IMR-90 (cell line): ENCODE measurements around the gene OSBPL2. TPM values are rescaled to one million over a fixed set of nuclear protein-coding genes. Genes with fewer than 3 reads are reported as not detected.

Experiments used
- ATAC-seq: fragments of 200-7000 bp; cut with Tn5 transposase; 2 replicates; pipeline ENCODE4 v1.9.1; 2020; ENCODE audit warnings: low read depth, mild to moderate bottlenecking, moderate library complexity
- BruUV-seq: library from RNA; stranded (reverse); fragments of 400-500 nt; replicated peaks from 2 replicates; lab custom pipeline; 2021; lab: Mats Ljungman, UMichigan
- CTCF ChIA-PET: fragments of 300-600 bp; formaldehyde crosslinking; extraction: SDS; loops from one replicate; lab custom pipeline; 2021; ENCODE audit warnings: antibody characterized with exemption; lab: Yijun Ruan, JAX
- POLR2A ChIA-PET: fragments of 300-600 bp; sonication (Branson Sonifier 250); formaldehyde crosslinking; loops from one replicate; lab custom pipeline; 2022; ENCODE audit warnings: antibody characterized with exemption; ENCODE audit not compliant: unreplicated experiment; lab: Charles Lee
- DNase-seq: peaks from one replicate; pipeline ENCODE4 v3.0.0; 2013
- H2AFZ ChIP-seq: replicated peaks from 2 replicates; pipeline ENCODE3; 2013; ENCODE audit warnings: low read length, mild to moderate bottlenecking; ENCODE audit not compliant: poor library complexity
- H2AK5ac ChIP-seq: 2 replicates; pipeline ENCODE4 v1.6.1; 2013; ENCODE audit warnings: low read depth, low read length, inconsistent platforms
- H2AK9ac ChIP-seq: replicated peaks from 2 replicates; pipeline ENCODE3; 2013; ENCODE audit warnings: mild to moderate bottlenecking, low read depth, low read length, moderate library complexity; ENCODE audit not compliant: poor library complexity
- H2BK120ac ChIP-seq: 2 replicates; pipeline ENCODE4 v1.6.1; 2013; ENCODE audit warnings: low read depth, low read length, inconsistent platforms
- H2BK15ac ChIP-seq: 3 replicates; pipeline ENCODE4 v1.6.1; 2013; ENCODE audit warnings: low read depth, low read length, inconsistent platforms
- H2BK20ac ChIP-seq: 2 replicates; pipeline ENCODE4 v1.6.1; 2013; ENCODE audit warnings: low read depth, mild to moderate bottlenecking, inconsistent platforms, low read length, moderate library complexity
- H2BK5ac ChIP-seq: 2 replicates; pipeline ENCODE4 v1.6.1; 2013; ENCODE audit warnings: mild to moderate bottlenecking, low read depth, low read length, inconsistent platforms; ENCODE audit not compliant: poor library complexity, severe bottlenecking
- H3K14ac ChIP-seq: replicated peaks from 2 replicates; pipeline ENCODE4 v1.6.1; 2013; ENCODE audit warnings: low read depth, low read length, inconsistent platforms
- H3K18ac ChIP-seq: 2 replicates; pipeline ENCODE4 v1.6.1; 2013; ENCODE audit warnings: low read depth, low read length, control low read depth
- H3K23ac ChIP-seq: 2 replicates; pipeline ENCODE4 v1.6.1; 2013; ENCODE audit warnings: low read depth, low read length, inconsistent platforms
- H3K27ac ChIP-seq: 2 replicates; pipeline ENCODE4 v1.5.1; 2013; ENCODE audit warnings: mild to moderate bottlenecking, control low read depth, low read length; ENCODE audit not compliant: insufficient read depth
- H3K27me3 ChIP-seq: 2 replicates; pipeline ENCODE4 v1.6.1; 2013; ENCODE audit warnings: low read length; ENCODE audit not compliant: control insufficient read depth, insufficient read depth
- H3K36me3 ChIP-seq: 2 replicates; pipeline ENCODE4 v1.6.1; 2013; ENCODE audit warnings: low read length, mixed read lengths; ENCODE audit not compliant: control insufficient read depth, insufficient read depth
- H3K4ac ChIP-seq: 2 replicates; pipeline ENCODE4 v1.6.1; 2013; ENCODE audit warnings: low read depth, low read length, inconsistent platforms
- H3K4me1 ChIP-seq: 2 replicates; pipeline ENCODE4 v1.6.1; 2013; ENCODE audit warnings: low read length, mixed read lengths; ENCODE audit not compliant: control insufficient read depth, insufficient read depth
- H3K4me2 ChIP-seq: 2 replicates; pipeline ENCODE4 v1.6.1; 2013; ENCODE audit warnings: low read depth, mild to moderate bottlenecking, control low read depth, low read length, moderate library complexity
- H3K4me3 ChIP-seq: 2 replicates; pipeline ENCODE4 v1.5.1; 2013; ENCODE audit warnings: low read depth, mild to moderate bottlenecking, control low read depth, low read length, moderate library complexity; ENCODE audit not compliant: insufficient read depth
- H3K56ac ChIP-seq: 2 replicates; pipeline ENCODE4 v1.6.1; 2013; ENCODE audit warnings: low read length, inconsistent platforms; ENCODE audit not compliant: insufficient read depth; ENCODE audit errors: extremely low read depth
- H3K79me1 ChIP-seq, 2 experiments: 2 replicates each; pipeline ENCODE4 v1.6.1; 2013; ENCODE audit warnings: low read length in 2 of 2, inconsistent platforms in 1 of 2, low read depth in 1 of 2
- H3K9ac ChIP-seq: 2 replicates; pipeline ENCODE4 v1.6.1; 2013; ENCODE audit warnings: low read depth, low read length, control low read depth
- H3K9me1 ChIP-seq: 2 replicates; pipeline ENCODE4 v1.6.1; 2013; ENCODE audit warnings: low read length, inconsistent platforms; ENCODE audit not compliant: insufficient read depth
- H3K9me3 ChIP-seq: 2 replicates; pipeline ENCODE4 v1.6.1; 2013; ENCODE audit warnings: low read length; ENCODE audit not compliant: control insufficient read depth, insufficient read depth
- H4K20me1 ChIP-seq: 2 replicates; pipeline ENCODE4 v1.6.1; 2013; ENCODE audit warnings: low read length, inconsistent platforms; ENCODE audit not compliant: insufficient read depth
- H4K5ac ChIP-seq: 2 replicates; pipeline ENCODE4 v1.6.1; 2013; ENCODE audit warnings: mild to moderate bottlenecking, low read depth, low read length, control low read depth
- H4K8ac ChIP-seq, 2 experiments: 2 replicates each; pipeline ENCODE4 v1.6.1; 2013; ENCODE audit warnings: low read depth in 2 of 2, low read length in 2 of 2, control low read depth in 1 of 2, inconsistent platforms in 1 of 2
- H4K91ac ChIP-seq: 2 replicates; pipeline ENCODE4 v1.6.1; 2013; ENCODE audit warnings: low read depth, low read length, inconsistent platforms; ENCODE audit not compliant: insufficient read depth
- BHLHE40 ChIP-seq: fragments of 150-350 bp; IDR thresholded peaks from 2 replicates; pipeline ENCODE4 v1.6.1; 2016; ENCODE audit warnings: mild to moderate bottlenecking, low read depth, low read length
- CEBPB ChIP-seq: IDR thresholded peaks from 2 replicates; pipeline ENCODE4 v1.6.1; 2012; ENCODE audit warnings: low read depth, low read length, improper control_type of control experiment
- CHD1 ChIP-seq: IDR thresholded peaks from 2 replicates; pipeline ENCODE4 v1.6.1; 2012; ENCODE audit warnings: low read depth, low read length, improper control_type of control experiment
- ELK1 ChIP-seq: fragments of 150-350 bp; IDR thresholded peaks from 2 replicates; pipeline ENCODE4 v1.6.1; 2016; ENCODE audit warnings: low read depth, mild to moderate bottlenecking, low read length, moderate library complexity, borderline replicate concordance
- FOS ChIP-seq: fragments of 150-350 bp; IDR thresholded peaks from 2 replicates; pipeline ENCODE4 v1.6.1; 2016; ENCODE audit warnings: low read depth, low read length
- MAZ ChIP-seq: IDR thresholded peaks from 2 replicates; pipeline ENCODE4 v1.6.1; 2012; ENCODE audit warnings: low read depth, mild to moderate bottlenecking, low read length, improper control_type of control experiment, moderate library complexity, borderline replicate concordance
- NFE2L2 ChIP-seq: fragments of 150-350 bp; IDR thresholded peaks from 2 replicates; pipeline ENCODE4 v1.6.1; 2016; ENCODE audit warnings: low read depth, mild to moderate bottlenecking, low read length
- POLR2A ChIP-seq: IDR thresholded peaks from 2 replicates; pipeline ENCODE4 v1.6.1; 2012; ENCODE audit warnings: mild to moderate bottlenecking, low read depth, low read length
- RAD21 ChIP-seq: IDR thresholded peaks from 2 replicates; pipeline ENCODE4 v1.6.1; 2012; ENCODE audit warnings: low read length, improper control_type of control experiment
- RCOR1 ChIP-seq: IDR thresholded peaks from 2 replicates; pipeline ENCODE4 v1.6.1; 2012; ENCODE audit warnings: mild to moderate bottlenecking, low read length, improper control_type of control experiment; ENCODE audit not compliant: insufficient replicate concordance
- SMC3 ChIP-seq: fragments of 150-350 bp; IDR thresholded peaks from 2 replicates; pipeline ENCODE4 v1.6.1; 2016; ENCODE audit warnings: low read depth, mild to moderate bottlenecking, antibody characterized with exemption, low read length, moderate library complexity
- WGBS, 2 experiments: methylation state at CpG; one replicate each; pipeline versions ENCODE4 v1.1.5 to v1.1.7; 2013; ENCODE audit warnings: missing lambda C conversion rate in 2 of 2; ENCODE audit not compliant: insufficient read length in 1 of 2; ENCODE audit errors: extremely low coverage in 2 of 2; 5-methylcytosine and 5-hydroxymethylcytosine counted together
- dilution Hi-C: fragments of 300-500 bp; cut with HindIII; formaldehyde crosslinking; loops from one replicate; pipeline ENCODE4 v1.14.3; 2018; ENCODE audit warnings: low sequenced_read_pairs; ENCODE audit not compliant: unreplicated experiment
- in situ Hi-C: fragments of 300-500 bp; cut with MboI; formaldehyde crosslinking; loops from 3 replicates; pipeline ENCODE4 v1.14.3; 2019; ENCODE audit warnings: low sequenced_read_pairs, inconsistent platforms, mixed read lengths
- intact Hi-C: fragments of 100-400 bp; cut with micrococcal nuclease; formaldehyde crosslinking; loops from 2 replicates; pipeline ENCODE4 v1.10.0; 2022
- polyA plus RNA-seq, 3 experiments: library from polyadenylated mRNA; depleted of rRNA; stranded (reverse); fragments of >200 nt; gene quantifications; 2 replicates each; pipeline ENCODE4 v1.2.3, GENCODE V29; 2012; ENCODE audit warnings: low replicate concordance in 1 of 3
- total RNA-seq: library from RNA; depleted of rRNA; stranded (reverse); fragments of >200 nt; gene quantifications from 2 replicates; pipeline ENCODE4 v1.2.3, GENCODE V29; 2012

OSBPL2 gene
- total and polyA plus RNA-seq, 2 of the 4 experiments (the other 2 are of a cell fraction), result 19.3 to 27.6 TPM

GRCh38 chr20:62254021-62254724 is 15.9 kb downstream of the OSBPL2 start:
- dilution Hi-C loops, result no loop called here

More at GRCh38 chr20:62254021-62254724, 15.9 kb downstream of the OSBPL2 start:
- no TSS peak for BruUV-seq
- Histone ChIP-seq H3K9me1 (peaks cover 21% of the 10 kb centered on the region), H3K4ac (no peak overlapping the region), H2AK5ac (no peak overlapping the region), H3K9ac (no peak overlapping the region), H2AFZ (no peak overlapping the region), H3K18ac (no peak overlapping the region), H4K91ac (no peak overlapping the region), H3K4me3 (no peak overlapping the region), H3K79me1 (peaks cover 29 to 74% of the 10 kb centered on the region in 2 experiments), H3K23ac (no peak overlapping the region), H4K5ac (no peak overlapping the region), H3K4me2 (no peak overlapping the region), H3K56ac (no peak overlapping the region), H3K9me3 (no peaks in the 10 kb centered on the region), H3K14ac (no peak overlapping the region), H2BK20ac (no peak overlapping the region), H2BK5ac (no peak overlapping the region), H4K8ac (no peak overlapping the region), H3K27me3 (no peaks in the 10 kb centered on the region), H3K27ac (no peak overlapping the region), H4K20me1 (peaks cover 87% of the 10 kb centered on the region), H2BK15ac (no peak overlapping the region), H3K36me3 (peaks cover 17% of the 10 kb centered on the region), H2AK9ac (no peak overlapping the region), H3K4me1 (peaks cover 7% of the 10 kb centered on the region; the same call in 1 of the 2 replicates), H2BK120ac (no peak overlapping the region)
- 82% methylated on average over 8 of the region's 24 CpGs; no CpG with 5 or more reads in 1 of the 2 experiments for WGBS, 2 experiments
- CTCF ChIA-PET, result no interaction called here
- POLR2A ChIA-PET, result no interaction called here
- intact Hi-C loops, result loop anchor here (10.0 kb wide), 1 partner anchor 69 kb away; the partner anchor contains the start of gene MTG2
- no peak for DNase-seq
- no peak for ATAC-seq
- in situ Hi-C loops, result no loop called here
- TF ChIP-seq CEBPB (no peak), ELK1 (no peak), CHD1 (no peak), POLR2A (no peak), SMC3 (no peak), MAZ (no peak), NFE2L2 (no peak), FOS (no peak), BHLHE40 (no peak), RCOR1 (no peak), RAD21 (no peak)
